OCI-LY7 (cell line): ENCODE results near the gene MALRD1. TPM values are rescaled to one million over a fixed set of nuclear protein-coding genes. Genes with fewer than 3 reads are reported as not detected.

Experiments
- BruUV-seq: library from RNA; stranded (reverse); fragments of 400-500 nt; replicated peaks from 2 replicates; lab custom pipeline; 2021; lab: Mats Ljungman, UMichigan
- CTCF ChIA-PET: fragments of 300-600 bp; sonication (Branson Sonifier 250); formaldehyde crosslinking; loops from one replicate; lab custom pipeline; 2022; ENCODE audit warnings: antibody characterized with exemption; ENCODE audit not compliant: unreplicated experiment; lab: Charles Lee
- POLR2A ChIA-PET: fragments of 300-600 bp; sonication (Branson Sonifier 250); formaldehyde crosslinking; loops from one replicate; lab custom pipeline; 2022; ENCODE audit warnings: antibody characterized with exemption; lab: Charles Lee
- DNase-seq: peaks from one replicate; pipeline ENCODE4 v3.0.0-alpha.2; 2015; ENCODE audit warnings: low spot score
- H2AFZ ChIP-seq: fragments of 200-600 bp; sonication (generic), shearing (Covaris generic); 2 replicates; pipeline ENCODE4 v1.6.1; 2014; ENCODE audit warnings: mild to moderate bottlenecking, antibody characterized with exemption, low read length, moderate library complexity
- H3K27ac ChIP-seq: fragments of 200-600 bp; sonication (generic); 2 replicates; pipeline ENCODE4 v1.5.1; 2014; ENCODE audit warnings: mixed run types, low read depth, mild to moderate bottlenecking, moderate library complexity, low read length, inconsistent platforms; ENCODE audit not compliant: poor library complexity, severe bottlenecking
- H3K36me3 ChIP-seq: fragments of 200-600 bp; sonication (generic); 2 replicates; pipeline ENCODE4 v1.6.1; 2014; ENCODE audit warnings: mild to moderate bottlenecking, antibody characterized with exemption, low read length, moderate library complexity, mixed read lengths; ENCODE audit not compliant: insufficient read depth
- H3K4me1 ChIP-seq: fragments of 200-600 bp; sonication (generic); 2 replicates; pipeline ENCODE4 v1.5.1; 2014; ENCODE audit warnings: mild to moderate bottlenecking, low read length; ENCODE audit not compliant: insufficient read depth, poor library complexity, severe bottlenecking
- H3K4me2 ChIP-seq: fragments of 200-600 bp; sonication (generic); 2 replicates; pipeline ENCODE4 v1.6.1; 2014; ENCODE audit warnings: mild to moderate bottlenecking, low read length
- H3K4me3 ChIP-seq: fragments of 200-600 bp; sonication (generic); 2 replicates; pipeline ENCODE4 v1.5.1; 2014; ENCODE audit warnings: mild to moderate bottlenecking, low read depth, low read length; ENCODE audit not compliant: poor library complexity, severe bottlenecking
- H3K79me2 ChIP-seq: fragments of 200-600 bp; sonication (generic); 2 replicates; pipeline ENCODE4 v1.6.1; 2016; ENCODE audit warnings: low read depth, mild to moderate bottlenecking, low read length, moderate library complexity, mixed read lengths; ENCODE audit not compliant: insufficient read depth
- H3K9me2 ChIP-seq: fragments of 200-600 bp; sonication (generic); 2 replicates; pipeline ENCODE4 v1.6.1; 2016; ENCODE audit warnings: mild to moderate bottlenecking, low read length, mixed read lengths; ENCODE audit not compliant: insufficient read depth
- H3K9me3 ChIP-seq: fragments of 200-600 bp; sonication (generic); 2 replicates; pipeline ENCODE4 v1.6.1; 2014; ENCODE audit warnings: mild to moderate bottlenecking, mixed run types, low read length, mixed read lengths
- H4K20me1 ChIP-seq: fragments of 200-600 bp; sonication (generic); 2 replicates; pipeline ENCODE4 v1.6.1; 2014; ENCODE audit warnings: mild to moderate bottlenecking, antibody characterized with exemption, low read length, moderate library complexity, mixed read lengths; ENCODE audit not compliant: insufficient read depth
- CTCF ChIP-seq: fragments of 200-600 bp; sonication (generic); conservative IDR thresholded peaks from 2 replicates; pipeline ENCODE4 v1.5.1; 2014; ENCODE audit warnings: mild to moderate bottlenecking, antibody characterized with exemption, low read length, moderate library complexity, mixed read lengths
- EZH2phosphoT487 ChIP-seq: fragments of 200-600 bp; sonication (generic); IDR thresholded peaks from 2 replicates; pipeline ENCODE4 v1.6.1; 2018; ENCODE audit warnings: low read depth, borderline replicate concordance, mild to moderate bottlenecking, mixed run types, antibody characterized with exemption, low read length, moderate library complexity, mixed read lengths
- intact Hi-C: fragments of 100-400 bp; cut with micrococcal nuclease; formaldehyde crosslinking; loops from one replicate; pipeline ENCODE4 v1.10.0; 2022; ENCODE audit not compliant: unreplicated experiment
- total RNA-seq, 2 experiments: library from RNA; depleted of rRNA in 1 of 2; stranded (reverse); fragments of >200 nt in 1 of 2; shearing (Covaris generic) in 1 of 2; gene quantifications; 2 replicates each; pipeline ENCODE4 v1.2.3, GENCODE V29; 2014 to 2022

Gene MALRD1
- total RNA-seq, 2 experiments from 2014 or later = not detected

- Histone ChIP-seq H3K9me3 (no peaks in the 10 kb centered on the region), H3K4me2 (no peak overlapping the region), H3K4me1 (no peaks in the 10 kb centered on the region), H3K27ac (no peak overlapping the region), H3K79me2 (no peaks in the 10 kb centered on the region), H2AFZ (no peak overlapping the region), H3K4me3 (no peak overlapping the region), H3K36me3 (no peaks in the 10 kb centered on the region), H3K9me2 (no peaks in the 10 kb centered on the region), H4K20me1 (no peaks in the 10 kb centered on the region)
- ChIA-PET CTCF (no interaction called here), POLR2A (interaction anchor here (0.5 to 0.6 kb wide), 2 partner anchors 12 to 1484 kb away, joined by 3 read pairs; no protein-coding TSS in a partner anchor)
- intact Hi-C loops = no loop called here
- no peak for DNase-seq
- BruUV-seq = no TSS peak
- TF ChIP-seq CTCF (no peak), EZH2phosphoT487 (no peak)
Measured at GRCh38 chr10:19231034-19231433, 182.4 kb downstream of the MALRD1 start.

- intact Hi-C loops = no loop called here
- no peak overlapping the region for H3K4me3 ChIP-seq
- BruUV-seq = no TSS peak
- no peak overlapping the region for H3K4me2 ChIP-seq
- H3K4me1 ChIP-seq = no peaks in the 10 kb centered on the region
- no peaks in the 10 kb centered on the region for H4K20me1 ChIP-seq
- no peaks in the 10 kb centered on the region for H3K79me2 ChIP-seq
- TF ChIP-seq CTCF = no peak
- no peak for TF ChIP-seq EZH2phosphoT487
- no peaks in the 10 kb centered on the region for H3K9me2 ChIP-seq
- DNase-seq = no peak
- ChIA-PET CTCF (no interaction called here), POLR2A (interaction anchor here (0.6 kb wide), 1 partner anchor 352 kb away, joined by 7 read pairs; no protein-coding TSS in a partner anchor)
- no peak overlapping the region for H2AFZ ChIP-seq
- H3K36me3 ChIP-seq = no peaks in the 10 kb centered on the region
- H3K9me3 ChIP-seq = no peaks in the 10 kb centered on the region
- H3K27ac ChIP-seq = no peak overlapping the region
Measured at GRCh38 chr10:19245889-19246752, 197.5 kb downstream of the MALRD1 start.

GRCh38 chr10:19247843-19248242 is 199.2 kb downstream of the MALRD1 start:
- no peak for TF ChIP-seq CTCF
- no peak for TF ChIP-seq EZH2phosphoT487
- DNase-seq = no peak
- Histone ChIP-seq H3K9me3 (no peaks in the 10 kb centered on the region), H2AFZ (no peak overlapping the region), H3K79me2 (no peaks in the 10 kb centered on the region), H3K4me3 (no peak overlapping the region), H3K9me2 (no peaks in the 10 kb centered on the region), H3K4me1 (no peaks in the 10 kb centered on the region), H3K27ac (no peak overlapping the region), H3K4me2 (no peak overlapping the region), H4K20me1 (no peaks in the 10 kb centered on the region), H3K36me3 (no peaks in the 10 kb centered on the region)
- intact Hi-C loops = no loop called here
- ChIA-PET CTCF (no interaction called here), POLR2A (no interaction called here)
- BruUV-seq = no TSS peak
